Smooth muscle cell (in vitro differentiated cells): ENCODE measurements around the gene MICU1. TPM values are rescaled to one million over a fixed set of nuclear protein-coding genes. Genes with fewer than 3 reads are reported as not detected.

Experiments used
- DNase-seq: peaks from one replicate; lab custom pipeline; 2025; ENCODE audit not compliant: unreplicated experiment; lab: John Stamatoyannopoulos, UW
- H2AFZ ChIP-seq: fragments of 200-600 bp; sonication (generic); 2 replicates; pipeline ENCODE4 v1.6.0; 2016; ENCODE audit warnings: antibody characterized with exemption, low read depth, mild to moderate bottlenecking
- H3F3A ChIP-seq: fragments of 200-600 bp; sonication (generic); 2 replicates; pipeline ENCODE4 v1.6.0; 2017; ENCODE audit warnings: antibody characterized with exemption, low read depth
- H3K27ac ChIP-seq: fragments of 200-600 bp; sonication (generic); 2 replicates; pipeline ENCODE4 v1.5.1; 2016; ENCODE audit warnings: low read depth, mild to moderate bottlenecking
- H3K27me3 ChIP-seq: fragments of 200-600 bp; sonication (generic); 2 replicates; pipeline ENCODE4 v1.6.1; 2016; ENCODE audit warnings: low read depth, mild to moderate bottlenecking
- H3K36me3 ChIP-seq: fragments of 200-600 bp; sonication (generic); 2 replicates; pipeline ENCODE4 v1.5.1; 2016; ENCODE audit warnings: low read depth
- H3K4me1 ChIP-seq: fragments of 200-600 bp; sonication (generic); 2 replicates; pipeline ENCODE4 v1.5.1; 2016; ENCODE audit warnings: low read depth
- H3K4me2 ChIP-seq: fragments of 200-600 bp; sonication (generic); 2 replicates; pipeline ENCODE4 v1.6.0; 2016; ENCODE audit warnings: mild to moderate bottlenecking
- H3K4me3 ChIP-seq: fragments of 200-600 bp; sonication (generic); 2 replicates; pipeline ENCODE4 v1.5.1; 2016; ENCODE audit warnings: mild to moderate bottlenecking
- H3K79me2 ChIP-seq: fragments of 200-600 bp; sonication (generic); 2 replicates; pipeline ENCODE4 v1.6.0; 2016; ENCODE audit warnings: low read depth, mild to moderate bottlenecking
- H3K9ac ChIP-seq: fragments of 200-600 bp; sonication (generic); 2 replicates; pipeline ENCODE4 v1.6.0; 2016; ENCODE audit warnings: low read depth
- H3K9me3 ChIP-seq: fragments of 200-600 bp; sonication (generic); replicated peaks from 2 replicates; pipeline ENCODE4 v1.5.1; 2016; ENCODE audit warnings: low read depth
- H4K20me1 ChIP-seq: fragments of 200-600 bp; sonication (generic); 2 replicates; pipeline ENCODE4 v1.6.0; 2016; ENCODE audit warnings: low read depth
- CTCF ChIP-seq: fragments of 200-600 bp; sonication (generic); IDR thresholded peaks from 2 replicates; pipeline ENCODE4 v1.5.1; 2017; ENCODE audit warnings: borderline replicate concordance, mild to moderate bottlenecking, antibody characterized with exemption; ENCODE audit not compliant: insufficient read depth, poor library complexity, severe bottlenecking
- WGBS: methylation state at CpG from one replicate; pipeline ENCODE4 v1.1.7; 2016; ENCODE audit warnings: low lambda C conversion rate; 5-methylcytosine and 5-hydroxymethylcytosine counted together
- polyA plus RNA-seq: library from polyadenylated mRNA; unstranded; fragments of >200 nt; fragmentation: Nextera tagmentation; extraction: Ambion mirVana; gene quantifications from 2 replicates; pipeline ENCODE4 v1.2.1, GENCODE V29; 2016
- total RNA-seq: library from RNA; depleted of rRNA; stranded (reverse); fragments of >200 nt; gene quantifications from 2 replicates; pipeline ENCODE4 v1.2.3, GENCODE V29; 2014

Gene MICU1
- total and polyA plus RNA-seq, 2 experiments from 2014 or later: 35.0 to 35.1 TPM

GRCh38 chr10:72335394-72336258 lies 290.3 kb downstream of the MICU1 start:
- H3K9ac ChIP-seq: no peak overlapping the region
- peaks cover 6% of the 10 kb centered on the region for H3F3A ChIP-seq
- no peak overlapping the region for H2AFZ ChIP-seq
- H3K79me2 ChIP-seq: no peaks in the 10 kb centered on the region
- TF ChIP-seq CTCF: no peak
- H3K36me3 ChIP-seq: no peaks in the 10 kb centered on the region
- H3K4me2 ChIP-seq: no peak overlapping the region
- WGBS: 94% methylated on average over 20 of the region's 20 CpGs
- H3K27me3 ChIP-seq: no peaks in the 10 kb centered on the region
- H3K4me3 ChIP-seq: no peak overlapping the region
- no peak for DNase-seq
- H4K20me1 ChIP-seq: no peaks in the 10 kb centered on the region
- no peak overlapping the region for H3K27ac ChIP-seq
- H3K4me1 ChIP-seq: peaks cover 35% of the 10 kb centered on the region
- no peaks in the 10 kb centered on the region for H3K9me3 ChIP-seq

- Histone ChIP-seq H3K27me3 (no peaks in the 10 kb centered on the region), H3K9ac (no peak overlapping the region), H3K36me3 (no peaks in the 10 kb centered on the region), H2AFZ (no peak overlapping the region), H3K9me3 (no peaks in the 10 kb centered on the region), H4K20me1 (no peaks in the 10 kb centered on the region), H3K79me2 (no peaks in the 10 kb centered on the region), H3K27ac (no peak overlapping the region), H3F3A (peaks cover 6% of the 10 kb centered on the region), H3K4me1 (peaks cover 35% of the 10 kb centered on the region), H3K4me3 (no peak overlapping the region), H3K4me2 (no peak overlapping the region)
- DNase-seq: no peak
- 93% methylated on average over 16 of the region's 16 CpGs for WGBS
- no peak for TF ChIP-seq CTCF
Measured at GRCh38 chr10:72334825-72335393, 291.0 kb downstream of the MICU1 start.

GRCh38 chr10:72334196-72334824 lies 291.6 kb downstream of the MICU1 start:
- Histone ChIP-seq H4K20me1 (no peaks in the 10 kb centered on the region), H3K36me3 (no peaks in the 10 kb centered on the region), H3K9me3 (no peaks in the 10 kb centered on the region), H3K4me2 (no peak overlapping the region), H3K79me2 (no peaks in the 10 kb centered on the region), H3K4me3 (no peak overlapping the region), H2AFZ (no peak overlapping the region), H3F3A (peaks cover 6% of the 10 kb centered on the region), H3K27ac (no peak overlapping the region), H3K4me1 (peaks cover 35% of the 10 kb centered on the region), H3K27me3 (no peaks in the 10 kb centered on the region), H3K9ac (no peak overlapping the region)
- no peak for TF ChIP-seq CTCF
- no peak for DNase-seq
- 76% methylated on average over 17 of the region's 17 CpGs for WGBS
